Measurements from ENCODE around the gene NPHS1.
"Not testable (repeated sequence)": the region's sequence is repeated elsewhere in the genome, so short reads cannot be mapped to it uniquely, and the experiment has no call there.

The NPHS1 gene

DNA sequence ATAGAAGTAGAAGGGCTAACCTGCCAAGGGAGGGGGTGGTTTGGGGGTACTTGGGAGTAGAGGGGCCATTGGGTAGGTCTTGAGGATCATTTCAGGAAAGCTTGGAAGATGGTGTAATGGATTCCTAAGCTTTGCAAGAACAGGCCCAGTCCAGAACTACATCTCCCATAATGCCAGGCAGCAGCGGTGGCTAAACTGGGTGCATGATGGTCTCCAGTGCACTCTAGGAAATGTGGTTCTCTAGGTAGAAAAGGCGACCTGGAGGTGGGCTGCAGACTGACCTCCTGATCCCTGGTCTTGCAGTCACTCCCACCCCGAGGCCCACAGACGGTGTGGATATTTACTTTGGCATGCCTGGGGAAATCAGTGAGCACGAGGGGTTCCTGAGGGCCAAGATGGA is 19.9 kb upstream of the NPHS1 start:
- no peak for DNase-seq

DNA sequence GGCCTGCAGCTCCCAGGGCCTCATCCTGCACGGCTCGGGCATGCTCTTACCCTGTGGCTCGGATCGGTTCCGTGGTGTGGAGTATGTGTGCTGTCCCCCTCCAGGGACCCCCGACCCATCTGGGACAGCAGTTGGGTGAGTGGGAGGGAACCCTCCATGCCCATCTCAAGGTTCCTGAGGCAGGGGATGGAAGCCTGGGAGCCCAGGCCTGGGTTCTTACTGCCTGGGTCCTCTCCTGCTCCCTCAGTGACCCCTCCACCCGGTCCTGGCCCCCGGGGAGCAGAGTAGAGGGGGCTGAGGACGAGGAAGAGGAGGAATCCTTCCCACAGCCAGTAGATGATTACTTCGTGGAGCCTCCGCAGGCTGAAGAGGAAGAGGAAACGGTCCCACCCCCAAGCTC is 19.3 kb upstream of the NPHS1 start:
- DNase-seq = no peak

DNA sequence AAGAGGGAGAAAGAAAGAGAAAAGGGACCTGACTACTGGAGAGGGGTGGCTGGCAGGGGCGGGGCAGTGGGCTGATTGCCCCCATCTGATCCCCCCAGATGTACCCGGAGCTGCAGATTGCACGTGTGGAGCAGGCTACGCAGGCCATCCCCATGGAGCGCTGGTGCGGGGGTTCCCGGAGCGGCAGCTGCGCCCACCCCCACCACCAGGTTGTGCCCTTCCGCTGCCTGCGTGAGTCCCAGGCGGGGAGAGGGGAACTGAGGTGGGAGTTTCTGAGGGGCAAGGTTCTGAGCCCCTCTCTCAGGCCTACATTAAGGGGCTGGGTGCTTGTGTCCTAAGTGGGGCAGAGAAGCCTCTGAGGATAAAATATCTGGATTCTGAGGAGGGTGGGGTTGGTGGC is 18.5 kb upstream of the NPHS1 start:
- no peak for DNase-seq

DNA sequence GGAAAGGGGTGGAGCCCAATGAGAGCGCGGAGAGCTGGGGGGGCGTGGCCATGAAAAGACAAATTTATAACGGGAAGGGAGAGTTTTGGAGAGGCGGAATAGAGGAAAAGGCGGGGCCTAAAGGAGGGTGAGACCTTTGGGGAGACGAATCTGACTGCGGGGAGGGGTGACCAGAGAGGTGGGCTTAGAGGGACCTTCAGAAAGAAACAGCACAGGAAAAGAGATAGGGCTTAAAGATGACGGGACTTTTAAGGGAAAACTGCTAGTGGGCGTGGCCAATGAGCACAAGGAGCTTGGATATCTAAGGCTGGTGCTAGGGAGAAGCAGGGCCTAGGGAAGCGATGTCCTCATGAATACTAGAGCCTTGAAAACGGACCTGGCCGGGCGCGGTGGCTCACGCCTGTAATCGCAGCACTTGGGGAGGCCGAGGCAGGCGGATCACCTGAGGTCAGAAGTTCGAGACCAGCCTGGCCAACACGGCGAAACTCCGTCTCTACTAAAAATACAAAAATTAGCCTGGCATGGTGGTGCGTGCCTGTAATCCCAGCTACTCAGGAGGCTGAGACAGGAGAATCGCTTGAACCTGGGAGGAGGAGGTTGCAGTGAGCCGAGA is 17.9 kb upstream of the NPHS1 start:
- DNase-seq = not testable (repeated sequence)

DNA sequence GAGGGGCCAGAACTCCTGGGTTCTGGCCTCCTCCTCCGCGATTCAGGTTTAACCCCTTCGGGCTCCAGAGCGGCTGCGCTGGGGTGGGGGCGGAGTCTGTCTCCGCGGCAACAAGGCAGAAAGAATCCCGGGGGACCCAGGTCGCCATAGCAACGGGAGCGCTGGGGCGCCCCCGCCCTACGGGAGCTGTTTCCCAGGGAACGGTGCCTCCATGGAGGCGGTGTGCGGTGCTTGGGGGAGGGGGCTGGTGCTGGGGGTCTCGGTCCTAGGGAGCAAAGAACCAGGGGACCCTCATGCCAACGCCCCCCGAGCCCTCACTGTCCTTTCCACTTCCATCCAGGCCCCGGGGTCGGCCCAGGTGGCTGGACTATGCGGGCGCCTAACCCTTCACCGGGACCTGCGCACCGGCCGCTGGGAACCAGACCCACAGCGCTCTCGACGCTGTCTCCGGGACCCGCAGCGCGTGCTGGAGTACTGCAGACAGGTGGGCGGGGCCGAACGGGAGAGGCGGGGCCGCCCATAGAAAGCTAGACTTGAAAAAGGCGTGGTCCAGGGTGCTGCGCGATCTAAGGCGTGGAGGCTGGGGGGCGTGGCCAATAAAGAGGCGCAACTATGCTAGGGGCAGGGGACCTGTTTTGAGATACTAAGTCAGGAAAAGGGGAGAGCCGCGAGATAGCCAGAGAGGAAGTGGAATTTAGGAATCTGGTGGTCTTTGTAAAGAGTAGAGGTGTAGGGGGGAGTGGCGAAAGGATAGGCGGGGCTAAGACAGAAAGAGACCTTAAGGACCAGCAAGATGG is 17.2 kb upstream of the NPHS1 start:
- peak; percentile 94 for DNase-seq

DNA sequence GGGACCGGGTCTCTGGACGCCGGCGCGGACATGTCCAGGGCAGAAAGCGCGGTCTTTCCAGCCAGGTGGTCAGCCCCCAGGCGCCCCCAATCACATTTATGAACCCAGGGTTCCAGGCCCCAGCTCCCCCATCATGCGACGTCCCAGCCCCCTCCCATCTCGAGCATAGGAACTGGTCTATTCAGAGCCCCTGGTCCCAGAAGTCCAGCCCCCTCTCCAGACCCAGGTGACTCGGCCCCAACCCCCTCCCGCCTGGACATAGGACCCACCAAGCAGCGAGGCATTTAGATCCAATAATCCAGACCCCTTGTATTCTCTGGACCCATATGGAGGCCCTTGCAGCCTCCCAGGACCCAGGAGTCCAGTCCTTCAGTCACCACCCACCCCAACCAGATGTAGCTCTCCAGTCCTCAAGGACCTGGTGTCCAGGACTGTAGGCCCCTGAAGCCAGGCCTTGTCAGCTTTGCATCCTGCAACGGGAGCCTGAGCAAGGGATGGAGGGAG is 16.6 kb upstream of the NPHS1 start:
- no peak for DNase-seq

DNA sequence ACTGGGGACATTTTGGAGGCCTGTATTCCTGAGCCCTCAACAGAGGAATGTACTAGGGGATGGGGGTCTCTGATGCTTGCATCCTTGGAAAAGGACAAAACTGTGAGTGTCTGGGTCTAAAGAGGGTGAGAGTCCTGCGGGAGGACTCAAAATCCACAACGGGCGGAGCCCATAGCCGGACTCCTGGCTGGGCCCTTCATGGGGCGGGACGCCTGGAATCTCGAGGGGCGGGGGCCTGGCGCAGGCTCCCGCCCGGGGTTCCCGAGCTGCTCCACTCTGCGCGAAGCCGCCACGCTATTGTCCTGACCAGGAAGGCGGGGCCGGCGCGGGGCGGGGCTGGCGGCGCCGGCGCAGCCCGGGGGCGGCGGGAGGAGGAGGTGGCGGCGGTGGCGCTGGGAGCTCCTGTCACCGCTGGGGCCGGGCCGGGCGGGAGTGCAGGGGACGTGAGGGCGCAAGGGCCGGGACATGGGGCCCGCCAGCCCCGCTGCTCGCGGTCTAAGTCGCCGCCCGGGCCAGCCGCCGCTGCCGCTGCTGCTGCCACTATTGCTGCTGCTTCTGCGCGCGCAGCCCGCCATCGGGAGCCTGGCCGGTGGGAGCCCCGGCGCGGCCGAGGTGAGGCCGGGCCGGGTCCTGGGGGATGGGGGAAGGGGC is 16.0 kb upstream of the NPHS1 start, which contains the start of gene APLP1:
Gene APLP1, plus strand, starts transcription at position 403 of the 651 bp plus-strand sequence. Its CDS starts 63 bp downstream, at position 466.
- DNase-seq = peak; percentile 57

DNA sequence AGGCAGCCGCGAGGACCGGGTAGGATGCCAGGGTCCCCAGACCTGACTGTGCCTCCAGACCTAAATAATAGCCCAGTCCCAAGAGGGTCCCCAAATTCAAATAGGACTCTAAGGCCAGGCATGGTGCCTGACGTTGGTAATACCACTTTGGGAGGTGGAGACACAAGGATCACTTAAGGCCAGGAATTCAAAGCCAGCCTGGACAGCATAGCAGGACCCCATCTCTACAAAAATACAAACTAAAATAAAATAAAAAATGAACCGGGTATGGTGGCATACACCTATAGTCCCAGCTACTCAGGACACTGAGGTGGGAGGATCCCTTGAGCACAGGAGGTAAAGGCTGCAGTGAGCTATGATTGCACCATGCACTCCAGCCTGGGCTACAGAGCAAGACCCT is 10.7 kb upstream of the NPHS1 start:
- DNase-seq = no peak

DNA sequence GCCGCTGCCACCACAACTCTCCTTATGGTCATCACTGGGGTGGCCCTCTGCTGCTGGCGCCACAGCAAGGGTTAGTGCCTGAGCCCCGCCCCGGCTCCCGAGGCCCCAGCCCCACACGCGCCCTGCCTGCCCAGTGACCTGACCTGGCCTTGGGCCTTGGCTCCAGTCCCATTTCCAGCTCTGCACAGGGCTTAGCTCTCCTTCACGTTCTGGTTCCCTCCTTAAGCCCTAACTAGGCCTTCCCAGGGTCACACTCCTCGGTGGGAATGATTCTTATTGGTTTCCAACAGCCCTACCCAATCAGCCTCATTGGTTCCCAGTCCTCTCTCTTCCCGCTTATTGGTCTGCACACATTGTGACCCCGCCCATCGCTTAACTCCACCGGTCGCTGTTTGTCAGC is 10.2 kb upstream of the NPHS1 start:
- no peak for DNase-seq

DNA sequence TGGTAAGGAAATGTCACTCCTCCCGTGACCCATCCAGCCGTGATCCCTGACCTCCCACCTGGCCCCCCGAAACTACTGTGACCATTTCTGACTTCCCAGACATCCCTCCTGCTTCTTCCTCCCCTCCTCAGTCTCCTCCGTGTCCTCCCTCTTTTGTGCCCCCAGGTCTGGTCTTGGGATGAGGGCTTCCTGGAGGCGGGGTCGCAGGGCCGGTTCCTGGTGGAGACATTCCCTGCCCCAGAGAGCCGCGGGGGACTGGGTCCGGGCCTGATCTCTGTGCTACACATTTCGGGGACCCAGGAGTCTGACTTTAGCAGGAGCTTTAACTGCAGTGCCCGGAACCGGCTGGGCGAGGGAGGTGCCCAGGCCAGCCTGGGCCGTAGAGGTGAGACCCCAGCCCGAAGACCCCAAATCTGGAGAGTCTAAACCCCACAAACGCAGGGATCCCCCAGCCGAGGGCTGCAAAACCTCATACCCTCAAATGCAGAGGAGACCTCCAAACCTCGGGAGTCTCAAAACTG is 9.4 kb upstream of the NPHS1 start:
- no peak for DNase-seq

DNA sequence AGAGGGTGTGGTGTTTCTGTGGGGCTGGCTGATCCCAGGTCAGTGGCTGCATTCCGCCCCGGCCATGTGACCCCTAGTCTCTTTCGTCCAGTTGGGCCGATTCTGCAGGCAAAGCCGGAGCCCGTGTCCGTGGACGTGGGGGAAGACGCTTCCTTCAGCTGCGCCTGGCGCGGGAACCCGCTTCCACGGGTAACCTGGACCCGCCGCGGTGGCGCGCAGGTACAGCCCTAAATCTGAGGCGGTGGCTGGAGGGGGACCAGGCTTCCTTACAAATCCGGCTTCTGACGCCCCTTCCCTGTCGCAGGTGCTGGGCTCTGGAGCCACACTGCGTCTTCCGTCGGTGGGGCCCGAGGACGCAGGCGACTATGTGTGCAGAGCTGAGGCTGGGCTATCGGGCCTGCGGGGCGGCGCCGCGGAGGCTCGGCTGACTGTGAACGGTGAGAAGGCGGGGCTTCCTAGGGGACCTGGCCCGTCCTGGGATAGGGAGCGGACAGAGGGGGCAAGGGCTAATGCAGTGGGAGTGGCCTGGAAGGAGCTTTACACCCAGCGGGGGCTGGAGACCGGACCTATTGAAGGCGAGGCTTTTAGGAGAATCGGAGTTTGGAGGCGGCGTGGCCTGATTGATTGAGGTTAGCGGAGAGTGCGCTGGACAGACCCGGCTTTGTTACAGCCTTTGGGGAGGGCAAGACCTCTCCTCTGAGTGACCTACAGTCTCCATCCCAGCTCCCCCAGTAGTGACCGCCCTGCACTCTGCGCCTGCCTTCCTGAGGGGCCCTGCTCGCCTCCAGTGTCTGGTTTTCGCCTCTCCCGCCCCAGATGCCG is 8.7 kb upstream of the NPHS1 start:
- no peak for DNase-seq

DNA sequence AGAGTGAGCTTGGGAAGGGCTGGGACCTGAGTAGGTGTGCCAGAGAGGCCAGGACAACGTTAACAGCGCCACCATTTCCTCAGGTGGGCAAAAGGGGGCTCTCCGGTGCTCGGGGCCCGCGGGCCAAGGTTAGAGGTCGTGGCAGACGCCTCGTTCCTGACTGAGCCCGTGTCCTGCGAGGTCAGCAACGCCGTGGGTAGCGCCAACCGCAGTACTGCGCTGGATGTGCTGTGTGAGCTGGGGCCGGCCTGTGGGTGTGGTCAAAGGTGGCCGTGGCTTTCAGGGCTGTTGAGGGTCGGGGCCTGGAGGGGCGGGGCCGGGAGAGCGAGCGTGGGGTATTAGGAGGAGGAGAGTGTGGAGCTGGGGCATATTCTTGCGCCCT is 8.1 kb upstream of the NPHS1 start:
- DNase-seq = no peak

DNA sequence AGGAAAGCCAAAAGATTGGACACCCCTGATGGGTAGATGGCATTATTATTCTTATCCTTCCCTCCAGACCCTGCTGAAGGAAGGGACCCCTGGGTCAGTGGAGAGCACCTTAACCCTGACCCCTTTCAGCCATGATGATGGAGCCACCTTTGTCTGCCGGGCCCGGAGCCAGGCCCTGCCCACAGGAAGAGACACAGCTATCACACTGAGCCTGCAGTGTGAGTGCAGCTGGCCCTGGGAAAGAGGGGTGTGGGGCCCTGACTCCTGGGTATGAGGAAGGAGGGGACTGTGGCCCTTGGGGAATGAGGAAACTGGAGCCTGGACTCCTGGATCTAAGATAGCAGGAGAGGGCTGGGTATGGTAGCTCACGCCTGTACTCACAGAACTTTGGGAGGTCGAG is 7.1 kb upstream of the NPHS1 start:
- DNase-seq = no peak

DNA sequence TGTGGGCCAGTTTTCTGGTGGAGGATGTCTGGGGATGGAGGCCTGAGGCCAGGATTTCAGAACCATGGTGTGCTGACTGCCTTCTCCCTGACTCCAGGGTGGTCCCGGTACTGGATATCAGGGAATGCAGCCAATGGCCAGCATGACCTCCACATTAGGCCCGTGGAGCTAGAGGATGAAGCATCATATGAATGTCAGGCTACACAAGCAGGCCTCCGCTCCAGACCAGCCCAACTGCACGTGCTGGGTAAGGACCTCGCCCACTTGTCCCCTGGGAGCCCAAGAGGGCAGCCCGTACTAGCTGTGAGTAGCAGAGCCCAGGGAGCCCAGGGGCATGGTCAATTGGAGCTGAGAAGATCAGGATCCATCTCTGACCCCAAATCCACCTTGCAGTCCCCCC is 6.0 kb upstream of the NPHS1 start:
- DNase-seq = no peak

DNA sequence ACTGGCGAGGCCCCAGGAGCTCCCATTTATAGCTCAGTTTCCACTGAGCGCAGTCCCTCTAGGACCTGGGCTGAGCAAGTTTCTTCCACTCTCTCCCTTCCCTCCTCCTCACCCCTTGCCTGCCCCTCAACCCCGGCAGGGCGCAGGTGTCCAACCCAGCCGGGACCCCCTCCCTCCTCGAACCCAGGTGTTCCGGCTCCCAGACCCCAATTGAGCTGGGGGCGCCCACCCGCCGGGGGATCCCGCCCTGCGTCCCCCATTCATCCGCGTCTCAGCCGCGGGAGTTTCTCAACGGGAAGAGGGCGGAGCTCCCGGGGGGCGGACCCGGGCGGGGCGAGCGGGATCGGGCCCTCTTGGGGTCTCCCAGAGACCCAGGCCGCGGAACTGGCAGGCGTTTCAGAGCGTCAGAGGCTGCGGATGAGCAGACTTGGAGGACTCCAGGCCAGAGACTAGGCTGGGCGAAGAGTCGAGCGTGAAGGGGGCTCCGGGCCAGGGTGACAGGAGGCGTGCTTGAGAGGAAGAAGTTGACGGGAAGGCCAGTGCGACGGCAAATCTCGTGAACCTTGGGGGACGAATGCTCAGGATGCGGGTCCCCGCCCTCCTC is 4.3 kb upstream of the NPHS1 start, which contains the start of gene KIRREL2:
Gene KIRREL2, plus strand, starts transcription at position 366 of the 604 bp plus-strand sequence. Its CDS starts 209 bp downstream, at position 575.
- DNase-seq = peak; percentile 32

DNA sequence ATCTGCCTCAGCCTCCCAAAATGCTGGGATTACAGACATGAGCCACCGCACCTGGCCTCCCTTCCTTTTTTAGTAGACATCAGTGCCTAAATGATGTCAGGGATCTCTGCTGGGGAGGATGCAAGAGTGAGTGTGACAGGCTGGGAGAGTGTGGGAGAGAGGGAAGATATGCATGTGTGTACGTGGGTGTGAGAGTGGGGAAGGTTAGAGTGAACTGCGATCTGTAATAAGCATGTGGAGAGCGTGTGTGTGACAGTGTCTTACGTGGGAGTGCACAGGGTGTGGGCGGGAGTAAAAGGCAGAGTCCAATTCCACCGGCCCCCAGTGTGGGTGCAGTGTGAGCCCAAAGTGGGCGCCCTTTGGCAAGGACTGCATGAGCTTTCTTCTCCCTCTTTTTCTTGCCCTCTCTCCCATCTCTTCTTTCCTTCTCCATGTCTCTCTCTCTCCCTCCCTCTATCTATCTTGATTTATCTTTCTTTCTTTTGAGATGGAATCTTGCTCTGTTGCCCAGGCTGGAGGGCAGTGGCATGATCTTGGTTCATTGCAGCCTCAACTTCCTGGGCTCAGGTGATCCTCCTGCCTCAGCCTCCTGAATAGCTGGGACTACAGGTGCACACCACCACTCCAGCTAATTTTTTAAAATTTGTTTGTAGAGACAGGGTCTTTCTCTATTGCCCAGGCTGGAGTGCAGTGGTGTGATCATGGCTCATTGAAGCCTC is 893 bp upstream of the NPHS1 start:
- no peak for DNase-seq

DNA sequence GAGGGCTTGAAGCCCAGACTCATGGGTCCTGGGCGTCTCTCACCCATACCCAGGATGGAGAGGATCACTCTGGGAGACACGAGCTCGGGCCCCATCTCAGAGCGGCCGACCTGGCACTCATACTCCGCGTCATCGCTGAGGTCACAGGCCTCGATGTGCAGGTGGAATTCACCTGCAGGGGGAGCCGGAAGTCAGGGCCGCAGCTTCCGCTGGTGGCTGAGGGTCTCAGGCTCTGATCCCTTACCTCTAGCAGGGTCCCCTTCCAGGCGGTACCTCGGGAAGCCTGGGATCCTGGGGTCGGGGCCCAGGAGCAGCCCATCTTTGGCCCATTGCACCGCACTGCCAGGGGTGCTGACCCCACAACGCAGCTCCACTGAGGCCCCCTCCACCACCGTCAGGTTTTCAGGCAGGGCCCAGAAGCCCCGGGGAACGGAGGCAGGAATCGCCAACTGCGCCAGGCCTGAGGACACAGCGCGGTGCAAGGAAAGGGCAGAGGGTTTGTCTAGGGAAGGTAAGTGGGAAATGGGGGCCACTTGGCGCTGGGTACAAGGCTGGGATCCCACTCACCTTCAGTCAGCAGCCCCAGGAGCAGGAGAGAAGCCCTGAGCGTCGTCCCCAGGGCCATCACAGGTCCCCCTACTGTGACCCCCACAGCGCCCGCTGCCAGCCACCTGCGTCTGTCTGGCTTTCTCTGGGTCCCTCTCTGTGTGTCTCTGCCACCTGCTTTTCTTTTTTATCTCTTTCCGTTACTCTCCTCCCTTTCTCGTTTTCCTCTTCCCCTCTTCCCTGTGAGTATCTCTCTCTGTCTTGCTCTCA is 883 bp downstream of the NPHS1 start:
- DNase-seq = peak; percentile 1

DNA sequence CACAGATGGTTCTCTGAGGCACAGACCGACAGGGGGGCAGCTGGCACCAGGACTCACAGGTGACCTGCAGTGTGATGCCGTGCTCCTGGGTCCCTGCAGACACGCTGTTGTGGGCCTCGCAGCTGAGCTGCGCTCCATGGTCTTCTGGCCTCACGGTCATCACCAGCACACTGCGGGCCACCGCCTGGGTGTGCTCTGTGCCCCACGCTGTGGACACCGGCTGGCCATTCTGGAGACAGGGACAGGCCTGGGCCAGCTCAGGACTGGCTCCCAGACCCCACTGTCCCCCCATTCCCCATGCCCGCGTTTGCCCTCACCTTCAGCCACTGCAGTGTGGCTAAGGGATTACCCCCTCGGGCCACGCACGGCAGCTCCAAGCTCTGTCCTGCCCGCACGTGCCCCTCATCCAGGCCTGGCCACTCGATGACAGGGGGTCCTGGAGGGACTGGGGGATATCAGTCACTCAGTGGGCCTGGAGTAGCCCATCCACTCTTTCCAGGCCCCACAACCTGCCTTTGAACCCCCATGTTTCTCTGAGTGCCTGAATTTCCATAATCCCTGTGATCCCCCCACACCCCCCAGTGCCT is 3.3 kb downstream of the NPHS1 start:
- DNase-seq = no peak

DNA sequence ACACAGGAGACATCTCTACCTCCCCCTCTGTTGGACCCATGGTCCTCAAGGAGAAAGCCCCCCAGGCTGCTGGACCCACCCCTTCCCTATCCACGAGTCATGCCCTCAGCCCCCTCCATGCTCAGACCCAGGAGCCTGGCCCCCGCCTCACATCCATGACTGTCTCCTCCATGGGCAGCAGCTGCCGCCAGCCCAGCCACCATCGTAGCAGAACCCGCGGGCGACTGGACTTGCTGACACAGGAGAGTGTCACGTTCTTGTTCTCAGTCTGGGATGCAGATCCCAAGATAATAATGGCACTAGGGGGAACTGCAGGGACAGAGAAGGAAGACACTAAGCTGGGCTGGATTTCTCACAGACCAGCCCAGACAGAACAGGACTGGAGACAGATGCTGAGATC is 3.8 kb downstream of the NPHS1 start:
- DNase-seq = no peak

DNA sequence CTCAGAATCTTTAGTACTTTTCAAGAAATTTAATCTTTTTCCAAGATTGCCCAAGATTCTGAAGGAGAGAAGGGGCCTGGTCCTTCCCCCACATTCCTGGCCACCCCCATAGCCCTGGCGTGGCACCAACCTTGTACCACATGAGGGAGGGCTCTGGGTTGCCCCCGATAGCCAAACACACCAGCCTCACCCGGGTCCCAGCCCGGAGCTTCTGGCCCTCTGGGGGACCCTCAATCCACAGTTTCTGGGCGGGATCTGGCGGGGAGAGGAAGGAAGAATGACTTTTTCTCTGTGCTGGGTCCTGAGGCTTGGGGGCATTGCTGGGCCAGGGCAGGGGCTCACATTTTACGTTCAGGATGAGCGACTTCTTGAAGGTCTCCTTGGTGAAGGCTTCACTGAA is 4.4 kb downstream of the NPHS1 start:
- no peak for DNase-seq
